Measurements from ENCODE around the gene LUC7L.

LUC7L gene

GRCh38 chr16:140175-140857 lies 88.9 kb downstream of the LUC7L start:
- DNase-seq, result no peak

Measured in fibroblast of skin of abdomen (primary cell).